Vein endothelial cell (primary cell): Measurements from ENCODE around the gene SGSH. TPM values are rescaled to one million over a fixed set of nuclear protein-coding genes. Genes with fewer than 3 reads are reported as not detected.

Source experiments
- total RNA-seq: library from RNA; depleted of rRNA; stranded (reverse); fragments of >200 nt; gene quantifications from 2 replicates; pipeline ENCODE4 v1.2.3, GENCODE V29; 2012

SGSH gene
- 25.0 and 33.0 TPM in 2 replicates for total RNA-seq

DNA sequence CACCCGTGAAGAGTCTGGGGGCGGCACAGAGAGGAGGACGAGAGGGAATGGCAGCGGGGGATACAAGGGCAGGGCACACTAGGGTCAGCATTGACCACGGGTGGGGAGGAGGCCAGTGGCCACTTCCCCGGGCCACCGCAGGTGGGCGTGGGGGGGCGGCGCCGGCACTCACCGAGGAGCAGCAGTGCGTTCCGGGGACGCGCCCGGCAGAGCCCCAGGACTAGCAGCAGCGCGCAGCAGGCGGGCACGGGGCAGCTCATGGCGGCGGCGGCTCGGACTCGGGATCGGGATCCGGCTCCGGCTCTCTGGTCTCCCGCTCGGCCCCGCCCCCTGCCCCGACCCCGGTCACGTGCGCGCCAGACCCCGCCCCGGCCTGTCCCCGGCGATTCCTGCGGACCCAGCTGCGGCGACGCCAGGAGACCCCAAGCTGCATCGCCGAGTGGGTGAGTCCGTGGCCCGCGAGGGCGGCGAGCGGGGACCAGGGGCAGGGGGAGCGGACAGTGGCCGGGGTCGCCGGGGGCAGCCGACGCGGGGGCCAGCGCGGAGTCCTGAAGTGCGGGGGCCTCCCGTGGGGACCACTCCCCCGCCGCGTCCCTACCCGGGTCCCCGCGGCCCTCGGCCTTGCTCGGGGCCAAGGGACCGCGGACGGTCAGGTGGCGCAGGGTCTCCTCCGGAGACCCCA, at the start of gene SGSH, which contains the start of gene SLC26A11:
Gene SGSH (minus strand): TSS at position 280 of the 682 bp plus-strand sequence. CDS start 20 bp downstream, at position 260.
Gene SLC26A11 (plus strand): TSS at position 374 of the 682 bp plus-strand sequence. CDS start 1,134 bp downstream, outside the sequence.

DNA sequence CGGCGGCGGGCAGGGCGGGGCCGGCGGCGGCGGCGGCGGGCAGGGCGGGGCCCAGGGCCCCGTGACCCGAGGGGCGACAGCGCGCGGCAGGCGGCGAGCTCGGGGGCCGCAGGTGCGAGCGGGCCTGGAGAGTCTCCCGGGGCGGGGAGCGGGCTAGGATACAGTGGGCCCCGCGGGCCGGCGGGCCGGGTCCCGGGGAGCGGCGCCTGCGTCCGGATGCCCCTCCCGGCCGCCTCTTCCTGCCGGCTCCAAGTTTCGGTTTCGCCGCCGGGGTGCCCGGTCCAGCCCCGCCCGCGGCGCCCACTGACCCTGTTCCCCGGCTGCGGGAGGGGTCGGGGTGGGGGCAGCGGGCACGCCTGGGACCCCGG, 40.6 kb upstream of the SGSH start, which contains the start of gene RNF213:
Gene RNF213 (plus strand): TSS at position 62 of the 368 bp plus-strand sequence. CDS start 2,830 bp downstream, outside the sequence.

GRCh38 chr17:80169784-80170500, 50.2 kb downstream of the SGSH start, which contains the start of gene CARD14:
CARD14 (plus strand) TSS chr17:80170030; CDS start chr17:80181439, 11,409 bp downstream.

Other genes starting within 250 kb of the SGSH start
- 44.3 and 67.3 TPM in 2 replicates for gene TBC1D16, start 184.5 kb downstream of the SGSH start, total RNA-seq
- gene CCDC40, start 183.7 kb downstream of the SGSH start, total RNA-seq = 1.6 and 2.9 TPM in 2 replicates
- 40.4 and 49.3 TPM in 2 replicates for gene GAA, start 118.8 kb downstream of the SGSH start, total RNA-seq
- 71.9 and 81.8 TPM in 2 replicates for gene EIF4A3, start 73.2 kb downstream of the SGSH start, total RNA-seq
- 0.10 TPM in 1 of 2 replicates, not detected in the other for gene CARD14, start 50.3 kb downstream of the SGSH start, total RNA-seq
- gene SLC26A11, start 94 bp upstream of the SGSH start, total RNA-seq = 14.5 and 18.9 TPM in 2 replicates
- gene RNF213, start 40.5 kb upstream of the SGSH start, total RNA-seq = 96.9 and 106 TPM in 2 replicates
- 20.6 and 21.6 TPM in 2 replicates for gene ENDOV, start 194.8 kb upstream of the SGSH start, total RNA-seq